CD14-positive monocyte (primary cell): ENCODE results near the gene TNFRSF4. TPM values are rescaled to one million over a fixed set of nuclear protein-coding genes. Genes with fewer than 3 reads are reported as not detected.

Experiments used
- DNase-seq, 3 donors: peaks; one replicate each; pipeline ENCODE4 v3.0.0-alpha.2; 2011 to 2022
- H2AFZ ChIP-seq: 2 replicates; pipeline ENCODE4 v1.6.0; 2012; ENCODE audit warnings: mild to moderate bottlenecking, low read depth, low read length, inconsistent platforms; ENCODE audit not compliant: insufficient read depth, poor library complexity, severe bottlenecking
- H3K27ac ChIP-seq, 2 donors: 1 replicate in 1 of 2; 2 replicates in 1 of 2; pipeline ENCODE4 v1.5.1; 2012 to 2013; ENCODE audit warnings: low read length in 2 of 2, control low read depth in 1 of 2, inconsistent platforms in 1 of 2, low read depth in 1 of 2, mild to moderate bottlenecking in 1 of 2
- H3K27me3 ChIP-seq, 2 donors: one replicate each; pipeline versions ENCODE4 v1.6.0 to v1.6.1; 2011 to 2013; ENCODE audit warnings: low read length in 2 of 2; ENCODE audit not compliant: control insufficient read depth in 2 of 2, insufficient read depth in 2 of 2
- H3K36me3 ChIP-seq, 2 donors: replicated peaks in 1 of 2; 1 replicate in 1 of 2; 2 replicates in 1 of 2; pipeline versions ENCODE4 v1.5.1 to v1.6.1; 2012 to 2013; ENCODE audit warnings: low read length in 2 of 2, control low read depth in 1 of 2, inconsistent platforms in 1 of 2, mild to moderate bottlenecking in 1 of 2; ENCODE audit not compliant: insufficient read depth in 2 of 2, control insufficient read depth in 1 of 2
- H3K4me1 ChIP-seq, 2 donors: 1 replicate in 1 of 2; 2 replicates in 1 of 2; pipeline versions ENCODE4 v1.5.1 to v1.6.1; 2012 to 2013; ENCODE audit warnings: low read length in 2 of 2, control low read depth in 1 of 2, inconsistent platforms in 1 of 2, mild to moderate bottlenecking in 1 of 2, moderate library complexity in 1 of 2; ENCODE audit not compliant: insufficient read depth in 2 of 2, control insufficient read depth in 1 of 2
- H3K4me2 ChIP-seq: replicated peaks from 2 replicates; pipeline ENCODE3; 2012; ENCODE audit warnings: low read length, moderate library complexity, mild to moderate bottlenecking; ENCODE audit not compliant: poor library complexity, severe bottlenecking; ENCODE audit errors: extremely low read depth
- H3K4me3 ChIP-seq, 3 experiments: fragments of 200-600 bp in 1 of 3; sonication (generic) in 1 of 3; replicated peaks in 1 of 3; 1 replicate in 2 of 3; 2 replicates in 1 of 3; pipeline ENCODE4 v1.5.1; 2011 to 2013; ENCODE audit warnings: low read length in 3 of 3, mild to moderate bottlenecking in 3 of 3, control low read depth in 2 of 3, low read depth in 2 of 3, inconsistent platforms in 1 of 3, moderate library complexity in 1 of 3
- H3K79me2 ChIP-seq: 2 replicates; pipeline ENCODE4 v1.6.0; 2012; ENCODE audit warnings: mild to moderate bottlenecking, control low read depth, inconsistent platforms, low read length, moderate library complexity; ENCODE audit not compliant: insufficient read depth
- H3K9ac ChIP-seq: 2 replicates; pipeline ENCODE4 v1.6.0; 2017; ENCODE audit warnings: low read length, mild to moderate bottlenecking; ENCODE audit not compliant: insufficient read depth, poor library complexity, severe bottlenecking
- H3K9me3 ChIP-seq, 2 donors: replicated peaks in 1 of 2; 1 replicate in 1 of 2; 2 replicates in 1 of 2; pipeline versions ENCODE4 v1.5.1 to v1.6.1; 2012 to 2013; ENCODE audit warnings: low read length in 2 of 2, control low read depth in 1 of 2; ENCODE audit not compliant: control insufficient read depth in 1 of 2, insufficient read depth in 1 of 2
- H4K20me1 ChIP-seq: 2 replicates; pipeline ENCODE4 v1.6.0; 2012; ENCODE audit warnings: mild to moderate bottlenecking, low read length, control low read depth, moderate library complexity; ENCODE audit not compliant: insufficient read depth
- H3K27ac Mint-ChIP-seq, 7 donors: one replicate each; pipeline ENCODE4 v1.8.0; 2020; ENCODE audit warnings: mild to moderate bottlenecking in 7 of 7, mixed read lengths in 7 of 7, moderate library complexity in 6 of 7, inconsistent platforms in 2 of 7
- H3K27me3 Mint-ChIP-seq, 3 donors: one replicate each; pipeline ENCODE4 v1.8.0; 2021 to 2022; ENCODE audit warnings: low read depth in 3 of 3, mild to moderate bottlenecking in 3 of 3, mixed read lengths in 3 of 3, moderate library complexity in 3 of 3, inconsistent platforms in 1 of 3
- H3K36me3 Mint-ChIP-seq, 2 donors: one replicate each; pipeline ENCODE4 v1.8.0; 2020; ENCODE audit warnings: mixed read lengths in 2 of 2, inconsistent platforms in 1 of 2, mild to moderate bottlenecking in 1 of 2
- H3K4me1 Mint-ChIP-seq: one replicate; pipeline ENCODE4 v1.8.0; 2020; ENCODE audit warnings: mild to moderate bottlenecking, mixed read lengths
- H3K4me3 Mint-ChIP-seq, 2 donors: one replicate each; pipeline ENCODE4 v1.8.0; 2020; ENCODE audit warnings: mild to moderate bottlenecking in 2 of 2, mixed read lengths in 2 of 2, moderate library complexity in 1 of 2
- H3K9me3 Mint-ChIP-seq, 7 donors: one replicate each; pipeline ENCODE4 v1.8.0; 2020 to 2022; ENCODE audit warnings: mixed read lengths in 7 of 7, mild to moderate bottlenecking in 6 of 7, moderate library complexity in 6 of 7, inconsistent platforms in 2 of 7
- WGBS: methylation state at CpG from one replicate; pipeline ENCODE4 v1.1.5; 2013; ENCODE audit warnings: missing lambda C conversion rate; ENCODE audit not compliant: insufficient coverage; 5-methylcytosine and 5-hydroxymethylcytosine counted together
- intact Hi-C, 2 donors: fragments of 100-400 bp; cut with micrococcal nuclease; formaldehyde crosslinking; loops; one replicate each; pipeline versions ENCODE4 v1.15.0 to v1.15.1; 2023
- polyA plus RNA-seq, 3 donors: library from polyadenylated mRNA; depleted of rRNA in 1 of 3; unstranded in 2 of 3; stranded (reverse) in 1 of 3; fragments of 300-500 nt in 2 of 3; fragments of >200 nt in 1 of 3; fragmentation: Illumina TruSeq in 2 of 3; gene quantifications; 1 replicate in 2 of 3; 2 replicates in 1 of 3; pipeline ENCODE4 v1.2.3, GENCODE V29; 2012 to 2021
- TF ChIP-seq, protein P1 (sequence below): fragments of 200-600 bp; IDR thresholded peaks from one replicate; pipeline ENCODE4 v1.8.0; 2022; ENCODE audit warnings: antibody characterized with exemption, mild to moderate bottlenecking

The TNFRSF4 gene
- polyA plus RNA-seq, 3 donors, result 0.05 TPM; not detected in 2

- DNase-seq, result no peak
- Histone ChIP-seq H3K27me3 (peaks cover 0 to 20% of the 10 kb centered on the region in 2 donors), H3K36me3 (no peaks in the 10 kb centered on the region), H4K20me1 (no peaks in the 10 kb centered on the region), H3K4me1 (peaks cover 0 to 2% of the 10 kb centered on the region in 2 donors), H2AFZ (no peak overlapping the region), H3K4me2 (no peak overlapping the region), H3K27ac (no peak overlapping the region), H3K9me3 (peaks cover 0 to 6% of the 10 kb centered on the region in 2 donors), H3K4me3 (no peak overlapping the region), H3K9ac (no peak overlapping the region), H3K79me2 (no peaks in the 10 kb centered on the region)
- Mint-ChIP-seq H3K9me3 (peaks cover 4 to 14% (median 7%) of the 10 kb centered on the region in 7 donors), H3K27ac (no peak overlapping the region), H3K27me3 (peaks cover 18 to 43% (median 19%) of the 10 kb centered on the region in 3 donors), H3K4me3 (no peak overlapping the region), H3K36me3 (no peaks in the 10 kb centered on the region), H3K4me1 (no peaks in the 10 kb centered on the region)
- intact Hi-C loops, result no loop called here
- WGBS, result 96% methylated on average over 28 of the region's 32 CpGs
- TF ChIP-seq, protein P1, sequence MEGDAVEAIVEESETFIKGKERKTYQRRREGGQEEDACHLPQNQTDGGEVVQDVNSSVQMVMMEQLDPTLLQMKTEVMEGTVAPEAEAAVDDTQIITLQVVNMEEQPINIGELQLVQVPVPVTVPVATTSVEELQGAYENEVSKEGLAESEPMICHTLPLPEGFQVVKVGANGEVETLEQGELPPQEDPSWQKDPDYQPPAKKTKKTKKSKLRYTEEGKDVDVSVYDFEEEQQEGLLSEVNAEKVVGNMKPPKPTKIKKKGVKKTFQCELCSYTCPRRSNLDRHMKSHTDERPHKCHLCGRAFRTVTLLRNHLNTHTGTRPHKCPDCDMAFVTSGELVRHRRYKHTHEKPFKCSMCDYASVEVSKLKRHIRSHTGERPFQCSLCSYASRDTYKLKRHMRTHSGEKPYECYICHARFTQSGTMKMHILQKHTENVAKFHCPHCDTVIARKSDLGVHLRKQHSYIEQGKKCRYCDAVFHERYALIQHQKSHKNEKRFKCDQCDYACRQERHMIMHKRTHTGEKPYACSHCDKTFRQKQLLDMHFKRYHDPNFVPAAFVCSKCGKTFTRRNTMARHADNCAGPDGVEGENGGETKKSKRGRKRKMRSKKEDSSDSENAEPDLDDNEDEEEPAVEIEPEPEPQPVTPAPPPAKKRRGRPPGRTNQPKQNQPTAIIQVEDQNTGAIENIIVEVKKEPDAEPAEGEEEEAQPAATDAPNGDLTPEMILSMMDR, result no peak
Observed at GRCh38 chr1:1178794-1179331, 35.1 kb downstream of the TNFRSF4 start.

GRCh38 chr1:1177452-1178206 lies 36.3 kb downstream of the TNFRSF4 start:
- Histone ChIP-seq H3K4me2 (no peak overlapping the region), H3K79me2 (no peaks in the 10 kb centered on the region), H3K9ac (no peak overlapping the region), H3K4me3 (no peak overlapping the region), H3K36me3 (no peaks in the 10 kb centered on the region), H3K27ac (no peak overlapping the region), H3K9me3 (peaks cover 0 to 6% of the 10 kb centered on the region in 2 donors), H2AFZ (no peak overlapping the region), H4K20me1 (no peaks in the 10 kb centered on the region), H3K4me1 (no peaks in the 10 kb centered on the region), H3K27me3 (peaks cover 4 to 31% of the 10 kb centered on the region in 2 donors)
- peaks cover 4 to 16% (median 7%) of the 10 kb centered on the region in 7 donors for H3K9me3 Mint-ChIP-seq
- peaks cover 22 to 47% (median 26%) of the 10 kb centered on the region in 3 donors for H3K27me3 Mint-ChIP-seq
- H3K27ac Mint-ChIP-seq, result no peak overlapping the region
- H3K36me3 Mint-ChIP-seq, result no peaks in the 10 kb centered on the region
- H3K4me3 Mint-ChIP-seq, result no peak overlapping the region
- TF ChIP-seq, protein P1, result no peak
- intact Hi-C loops, result no loop called here
- H3K4me1 Mint-ChIP-seq, result no peaks in the 10 kb centered on the region
- WGBS, result 88% methylated on average over 15 of the region's 21 CpGs
- no peak for DNase-seq
